HK-2 (cell line): ENCODE data around the gene ZNF684.
"Not testable (repeated sequence)": the region's sequence is repeated elsewhere in the genome, so short reads cannot be mapped to it uniquely, and the experiment has no call there.

Experiments used
- DNase-seq: peaks from one replicate; pipeline ENCODE4 v3.0.0-alpha.2; 2018; ENCODE audit not compliant: unreplicated experiment

Gene ZNF684

GRCh38 chr1:40574805-40575204 lies 43.4 kb downstream of the ZNF684 start:
- DNase-seq: not testable (repeated sequence)

GRCh38 chr1:40575336-40575735 lies 43.9 kb downstream of the ZNF684 start:
- DNase-seq: no peak

- DNase-seq: no peak
These were observed 50.7 kb downstream of the ZNF684 start for GRCh38 chr1:40582116-40582515.

GRCh38 chr1:40583980-40584379 lies 52.5 kb downstream of the ZNF684 start:
- no peak for DNase-seq

- DNase-seq: no peak
These were observed 57.1 kb downstream of the ZNF684 start for GRCh38 chr1:40588586-40588985.

- no peak for DNase-seq
These were observed 60.8 kb downstream of the ZNF684 start for GRCh38 chr1:40592107-40592803.

GRCh38 chr1:40593449-40594186 lies 62.2 kb downstream of the ZNF684 start:
- DNase-seq: no peak

GRCh38 chr1:40594187-40594531 lies 62.7 kb downstream of the ZNF684 start:
- no peak for DNase-seq

GRCh38 chr1:40595623-40596022 lies 64.2 kb downstream of the ZNF684 start:
- DNase-seq: no peak
